Measurements from ENCODE around the gene SCAPER. TPM values are rescaled to one million over a fixed set of nuclear protein-coding genes. Genes with fewer than 3 reads are reported as not detected.

SCAPER gene
- total and polyA plus RNA-seq, 10 donors, result 3.9 to 53.3 (median 34.0) TPM

DNA sequence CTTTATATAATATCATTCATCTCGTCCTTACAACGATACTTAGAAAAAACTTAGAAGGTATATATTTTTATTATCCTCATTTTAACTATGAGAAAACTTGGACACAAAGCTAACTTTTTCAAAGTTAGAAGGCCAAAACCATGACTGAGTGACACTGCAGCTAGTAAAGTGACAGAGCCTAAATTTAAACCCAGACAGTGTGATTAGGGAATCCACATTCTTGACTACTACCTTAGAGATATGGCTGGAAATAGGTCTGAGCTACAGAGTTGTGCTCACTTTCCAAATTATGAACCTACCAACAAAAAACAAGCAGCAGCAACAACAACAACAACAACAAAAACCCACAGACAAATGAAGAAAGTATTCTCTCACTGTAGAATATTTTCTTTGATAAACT lies 236.2 kb downstream of the SCAPER start:
- intact Hi-C loops (cut with DNase I; ENCODE audit: low total_unique reads), result no loop called here
- H3K36me3 ChIP-seq, result peaks cover 0 to 14% (median 0%) of the 10 kb centered on the region in 6 donors
- no peak overlapping the region for H3K27ac ChIP-seq
- WGBS, 5 donors, result 94 to 98% (median 98%) methylated on average over 2 of the region's 2 CpGs
- no peak for DNase-seq
- H3K4me3 ChIP-seq, result no peak overlapping the region
- H3K27me3 ChIP-seq (replicated peaks in 1 of 7), result no peaks in the 10 kb centered on the region
- H3K9me3 ChIP-seq, result no peaks in the 10 kb centered on the region
- TF ChIP-seq POLR2AphosphoS5 (IDR thresholded peaks at IDR 0.05) (no peak), POLR2A (IDR thresholded peaks at IDR 0.05) (no peak)
- TF ChIP-seq, protein P1, sequence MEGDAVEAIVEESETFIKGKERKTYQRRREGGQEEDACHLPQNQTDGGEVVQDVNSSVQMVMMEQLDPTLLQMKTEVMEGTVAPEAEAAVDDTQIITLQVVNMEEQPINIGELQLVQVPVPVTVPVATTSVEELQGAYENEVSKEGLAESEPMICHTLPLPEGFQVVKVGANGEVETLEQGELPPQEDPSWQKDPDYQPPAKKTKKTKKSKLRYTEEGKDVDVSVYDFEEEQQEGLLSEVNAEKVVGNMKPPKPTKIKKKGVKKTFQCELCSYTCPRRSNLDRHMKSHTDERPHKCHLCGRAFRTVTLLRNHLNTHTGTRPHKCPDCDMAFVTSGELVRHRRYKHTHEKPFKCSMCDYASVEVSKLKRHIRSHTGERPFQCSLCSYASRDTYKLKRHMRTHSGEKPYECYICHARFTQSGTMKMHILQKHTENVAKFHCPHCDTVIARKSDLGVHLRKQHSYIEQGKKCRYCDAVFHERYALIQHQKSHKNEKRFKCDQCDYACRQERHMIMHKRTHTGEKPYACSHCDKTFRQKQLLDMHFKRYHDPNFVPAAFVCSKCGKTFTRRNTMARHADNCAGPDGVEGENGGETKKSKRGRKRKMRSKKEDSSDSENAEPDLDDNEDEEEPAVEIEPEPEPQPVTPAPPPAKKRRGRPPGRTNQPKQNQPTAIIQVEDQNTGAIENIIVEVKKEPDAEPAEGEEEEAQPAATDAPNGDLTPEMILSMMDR (IDR thresholded peaks at IDR 0.05 in 8 of 11, conservative IDR thresholded peaks at IDR 0.05 in 3 of 11), result no peak
- H3K4me1 ChIP-seq, result no peaks in the 10 kb centered on the region

DNA sequence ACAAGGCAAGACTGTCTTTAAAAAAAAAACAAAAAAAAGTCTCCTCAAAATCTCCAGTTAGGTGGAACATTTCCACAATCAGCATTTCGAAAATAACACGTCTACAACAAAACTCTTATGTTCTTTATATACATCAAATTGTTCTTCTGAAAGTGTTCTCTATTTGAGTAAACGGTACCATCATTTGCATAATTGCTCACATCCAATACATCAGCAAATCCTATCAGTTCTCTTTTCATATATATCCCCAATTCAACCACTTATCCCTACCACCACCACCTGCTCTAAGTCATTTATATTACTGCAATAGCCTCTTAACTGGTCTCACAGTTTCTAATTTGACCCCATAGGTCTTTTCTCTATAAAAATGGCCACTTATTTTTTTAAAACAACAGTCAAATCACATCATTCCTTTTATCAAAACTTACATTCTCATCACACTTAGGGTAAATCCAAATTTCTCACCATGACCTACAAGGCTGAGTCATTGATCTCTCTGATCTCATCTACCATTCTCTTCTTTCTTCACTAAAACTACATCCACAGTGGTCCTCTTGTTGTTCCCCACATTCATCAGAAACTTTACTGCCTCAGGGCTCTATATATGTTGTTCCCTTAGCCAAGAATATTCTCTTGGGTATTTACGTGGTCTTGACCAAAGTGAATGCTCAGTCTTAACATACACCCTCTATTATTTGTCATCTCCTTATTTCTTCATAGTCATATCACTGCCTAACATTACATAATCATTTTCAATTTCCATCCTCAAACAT lies 237.0 kb downstream of the SCAPER start:
- Histone ChIP-seq H3K4me3 (no peak overlapping the region), H3K27ac (no peak overlapping the region), H3K4me1 (no peaks in the 10 kb centered on the region), H3K9me3 (no peaks in the 10 kb centered on the region), H3K36me3 (peaks cover 0 to 15% (median 0%) of the 10 kb centered on the region in 6 donors), H3K27me3 (replicated peaks in 1 of 7) (no peaks in the 10 kb centered on the region)
- DNase-seq, result no peak
- no peak for TF ChIP-seq POLR2A (IDR thresholded peaks at IDR 0.05)
- TF ChIP-seq, protein P1 (IDR thresholded peaks at IDR 0.05 in 8 of 11, conservative IDR thresholded peaks at IDR 0.05 in 3 of 11), result no peak
- no peak for TF ChIP-seq POLR2AphosphoS5 (IDR thresholded peaks at IDR 0.05)
- intact Hi-C loops (cut with DNase I; ENCODE audit: low total_unique reads), result no loop called here
- 83 to 92% (median 86%) methylated on average over 4 of the region's 4 CpGs for WGBS, 5 donors

DNA sequence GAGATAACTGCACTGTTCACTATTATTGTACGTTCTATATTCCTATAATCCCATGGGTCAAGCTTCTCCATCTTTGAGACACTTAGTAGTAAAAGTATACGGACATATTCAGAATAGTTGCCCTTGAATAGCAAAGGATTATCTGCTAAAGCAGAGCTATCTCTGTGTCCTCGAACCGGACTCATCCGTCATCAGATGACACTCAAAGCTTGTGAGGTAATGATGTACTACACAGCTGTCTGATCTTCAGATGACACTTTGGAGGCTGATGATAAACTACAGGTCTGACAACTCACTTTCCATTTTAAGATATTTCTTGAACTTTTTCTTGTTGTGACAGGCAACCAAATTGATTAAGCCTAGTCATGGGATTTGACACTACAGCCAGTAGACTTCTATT lies 240.2 kb downstream of the SCAPER start:
- Histone ChIP-seq H3K9me3 (peaks cover 0 to 6% (median 0%) of the 10 kb centered on the region in 8 donors), H3K27ac (no peak overlapping the region), H3K27me3 (replicated peaks in 1 of 7) (no peaks in the 10 kb centered on the region), H3K36me3 (peaks cover 0 to 28% (median 3%) of the 10 kb centered on the region in 6 donors), H3K4me3 (no peak overlapping the region), H3K4me1 (no peaks in the 10 kb centered on the region)
- WGBS, 5 donors, result 87 to 92% (median 89%) methylated on average over 5 of the region's 5 CpGs
- no peak for TF ChIP-seq POLR2AphosphoS5 (IDR thresholded peaks at IDR 0.05)
- intact Hi-C loops (cut with DNase I; ENCODE audit: low total_unique reads), result no loop called here
- no peak for DNase-seq

DNA sequence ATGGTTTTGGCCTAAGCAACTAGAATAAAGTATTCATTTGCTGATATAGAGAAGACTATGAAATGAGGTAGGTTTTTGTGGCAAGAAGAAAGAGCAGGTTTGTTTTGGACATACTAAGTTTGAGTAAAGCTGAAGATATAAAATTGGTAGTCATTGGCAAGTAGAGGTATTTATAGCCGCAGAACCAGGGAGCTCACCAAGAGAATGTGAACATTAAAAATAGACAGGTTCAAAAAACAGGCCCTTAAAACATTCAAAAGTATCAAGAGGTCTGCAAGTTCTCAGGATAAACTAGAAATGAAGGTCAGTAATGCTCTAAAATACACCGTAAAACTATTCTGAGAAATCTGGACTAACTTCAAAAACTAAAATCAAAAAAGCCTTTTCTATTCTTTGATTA lies 240.7 kb downstream of the SCAPER start:
- H3K36me3 ChIP-seq, result peaks cover 0 to 33% (median 6%) of the 10 kb centered on the region in 6 donors
- no peak for DNase-seq
- 94 to 96% (median 95%) methylated on average over 2 of the region's 2 CpGs for WGBS, 5 donors
- no peak overlapping the region for H3K27ac ChIP-seq
- intact Hi-C loops (cut with DNase I; ENCODE audit: low total_unique reads), result no loop called here
- H3K27me3 ChIP-seq (replicated peaks in 1 of 7), result no peaks in the 10 kb centered on the region
- no peaks in the 10 kb centered on the region for H3K4me1 ChIP-seq
- peaks cover 0 to 6% (median 0%) of the 10 kb centered on the region in 8 donors for H3K9me3 ChIP-seq
- H3K4me3 ChIP-seq, result no peak overlapping the region
- TF ChIP-seq, protein P1 (IDR thresholded peaks at IDR 0.05 in 8 of 11, conservative IDR thresholded peaks at IDR 0.05 in 3 of 11), result no peak
